ENCODE results near the gene TVP23B. TPM values are rescaled to one million over a fixed set of nuclear protein-coding genes. Genes with fewer than 3 reads are reported as not detected.
"Not testable (repeated sequence)": the region's sequence is repeated elsewhere in the genome, so short reads cannot be mapped to it uniquely, and the experiment has no call there.

TVP23B gene
- total RNA-seq, 1 experiment from 2014 or later = 36.4 TPM

DNA sequence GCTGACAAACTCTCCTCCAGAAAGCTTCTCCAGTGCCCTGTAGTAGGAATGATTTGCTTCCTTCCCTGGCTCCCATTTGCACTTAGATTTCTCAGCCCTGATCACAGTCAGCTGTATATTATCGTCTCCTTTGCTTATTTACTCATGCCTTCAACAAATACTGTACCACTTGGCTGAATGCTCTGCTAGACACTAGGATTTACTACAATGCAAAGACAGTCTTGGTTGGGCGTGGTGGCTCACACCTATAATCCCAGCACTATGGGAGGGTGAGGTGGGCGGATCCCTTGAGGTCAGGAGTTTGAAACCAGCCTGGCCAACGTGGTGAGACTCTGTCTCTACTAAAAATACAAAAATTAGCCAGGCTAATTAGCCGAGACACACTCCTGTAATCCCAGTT is 5.9 kb downstream of the TVP23B start:
- DNase-seq (ENCODE audit: low read depth) = not testable (repeated sequence)

DNA sequence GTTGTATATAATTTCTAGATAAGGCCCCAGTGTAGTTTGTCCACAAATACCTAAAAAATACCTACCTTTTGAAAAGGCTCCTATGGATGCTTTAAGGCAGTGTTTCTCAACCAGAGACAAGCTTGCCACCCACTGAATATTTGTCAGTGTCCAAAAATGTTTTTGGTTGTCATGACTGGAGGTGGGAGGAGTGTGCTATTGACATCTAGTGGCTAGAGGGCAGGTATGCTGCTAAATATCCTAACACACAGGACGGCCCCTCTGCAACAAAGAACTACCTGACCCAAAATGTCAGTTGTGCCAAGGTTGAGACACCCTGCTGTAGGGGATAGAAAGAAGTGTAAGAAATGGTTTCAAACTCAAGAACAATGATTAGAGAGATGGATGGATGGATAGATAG is 10.4 kb downstream of the TVP23B start:
- DNase-seq (ENCODE audit: low read depth) = not testable (repeated sequence)

DNA sequence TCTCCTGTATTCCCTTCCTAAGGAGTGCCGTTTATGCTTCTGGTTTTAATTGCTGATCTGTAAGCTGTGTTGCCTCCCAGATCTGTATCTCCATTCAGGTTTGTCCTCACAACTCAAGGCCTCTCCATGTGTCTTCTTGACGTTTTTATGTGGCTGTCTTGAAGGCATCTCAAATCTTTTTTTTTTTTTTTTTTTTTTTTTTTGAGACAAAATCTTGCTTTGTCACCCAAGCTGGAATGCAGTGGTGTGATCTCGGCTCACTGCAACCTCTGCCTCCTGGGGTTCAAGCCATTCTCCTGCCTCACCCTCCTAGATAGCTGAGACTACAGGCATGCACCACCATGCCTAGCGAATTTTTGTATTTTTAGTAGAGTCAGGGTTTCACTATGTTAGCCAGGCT is 13.9 kb downstream of the TVP23B start:
- peak; percentile 16 for DNase-seq (ENCODE audit: low read depth)

- not testable (repeated sequence) for DNase-seq (ENCODE audit: low read depth)
Observed at GRCh38 chr17:18796887-18797286, 15.9 kb downstream of the TVP23B start.

DNA sequence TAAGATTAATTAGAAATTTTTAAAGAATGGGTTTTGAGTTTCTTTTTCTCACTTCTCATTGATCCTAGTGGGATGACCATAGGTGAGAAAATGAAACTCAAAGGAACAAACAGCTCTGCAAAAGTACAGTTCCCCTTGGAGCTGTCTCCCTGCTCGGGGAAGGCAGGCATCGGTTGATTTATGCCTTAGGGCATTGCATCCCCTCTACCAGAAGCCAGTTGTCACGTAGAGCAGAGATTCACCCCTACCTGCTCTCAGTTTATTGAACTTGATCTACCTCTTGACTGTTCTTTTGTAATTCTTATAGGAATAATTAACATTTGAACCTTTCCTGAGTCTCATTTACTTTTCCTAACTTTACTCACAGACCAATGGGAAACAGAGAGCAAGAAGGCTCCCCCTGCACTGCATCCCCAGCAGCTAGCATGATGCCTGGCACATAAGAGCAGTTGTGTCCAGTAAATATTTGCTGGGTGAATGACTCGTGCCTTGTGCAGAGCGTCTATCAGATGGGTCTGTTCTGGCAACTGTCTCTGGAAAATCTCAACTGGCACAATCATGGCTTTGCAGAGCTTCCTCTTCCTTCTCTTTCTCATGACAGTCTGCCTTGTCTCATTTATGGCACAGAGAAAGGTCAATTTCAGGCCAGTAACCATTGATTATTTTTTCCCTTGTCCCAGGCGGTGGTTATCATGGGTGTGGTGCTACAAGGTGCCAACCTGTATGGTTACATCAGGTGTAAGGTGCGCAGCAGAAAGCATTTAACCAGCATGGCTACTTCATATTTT is 22.7 kb downstream of the TVP23B start:
- not testable (repeated sequence) for DNase-seq (ENCODE audit: low read depth)

- not testable (repeated sequence) for DNase-seq (ENCODE audit: low read depth)
Observed at GRCh38 chr17:18815924-18816323, 34.9 kb downstream of the TVP23B start.

GRCh38 chr17:18816489-18817371 is 35.7 kb downstream of the TVP23B start:
- peak; percentile 53 for DNase-seq (ENCODE audit: low read depth)

GRCh38 chr17:18821430-18821829 is 40.4 kb downstream of the TVP23B start:
- DNase-seq (ENCODE audit: low read depth) = peak; percentile 12

DNA sequence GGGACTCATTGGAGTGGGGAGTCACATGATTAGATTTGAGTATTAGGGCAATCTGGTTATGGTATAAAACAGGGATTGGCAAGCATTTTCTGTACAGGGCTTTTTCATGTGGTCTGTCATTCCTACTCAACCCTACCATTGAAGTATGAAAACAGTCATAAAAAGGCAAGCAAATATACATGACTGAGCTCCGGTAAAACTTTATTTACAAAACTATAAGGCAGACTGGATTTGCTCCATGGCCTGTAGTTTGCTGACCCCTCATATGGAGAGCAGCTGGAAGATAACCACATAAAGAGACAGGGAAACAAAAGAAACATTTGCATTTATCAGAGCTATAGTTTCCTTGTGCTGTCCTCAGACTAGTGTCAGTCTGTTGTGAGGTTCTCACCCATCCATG is 46.6 kb downstream of the TVP23B start:
- DNase-seq (ENCODE audit: low read depth) = not testable (repeated sequence)

- peak; percentile 0 for DNase-seq (ENCODE audit: low read depth)
Observed at GRCh38 chr17:18848501-18848900, 67.5 kb downstream of the TVP23B start.

DNA sequence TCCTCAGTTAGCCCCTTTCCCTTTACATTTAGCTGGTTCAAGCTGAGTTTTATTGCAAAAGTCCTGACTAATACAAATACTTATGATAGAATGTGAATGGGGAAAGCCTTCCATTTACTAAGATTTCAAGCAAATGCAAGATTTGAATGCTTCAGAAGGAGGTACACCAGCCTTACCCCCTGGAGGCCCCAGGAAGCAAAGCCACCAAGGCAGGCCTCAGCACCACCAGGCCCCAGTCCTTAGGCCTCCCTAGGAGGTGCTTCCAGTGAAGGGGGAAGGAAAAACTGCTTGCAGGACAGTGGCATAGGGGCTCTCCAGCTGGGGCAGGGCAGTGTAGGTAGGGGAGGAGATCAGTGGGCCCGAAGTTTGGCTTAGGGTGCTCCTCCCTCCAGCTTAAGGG is 69.7 kb downstream of the TVP23B start:
- no peak for DNase-seq (ENCODE audit: low read depth)

- DNase-seq (ENCODE audit: low read depth) = no peak
Observed at GRCh38 chr17:18851201-18851600, 70.2 kb downstream of the TVP23B start.

DNA sequence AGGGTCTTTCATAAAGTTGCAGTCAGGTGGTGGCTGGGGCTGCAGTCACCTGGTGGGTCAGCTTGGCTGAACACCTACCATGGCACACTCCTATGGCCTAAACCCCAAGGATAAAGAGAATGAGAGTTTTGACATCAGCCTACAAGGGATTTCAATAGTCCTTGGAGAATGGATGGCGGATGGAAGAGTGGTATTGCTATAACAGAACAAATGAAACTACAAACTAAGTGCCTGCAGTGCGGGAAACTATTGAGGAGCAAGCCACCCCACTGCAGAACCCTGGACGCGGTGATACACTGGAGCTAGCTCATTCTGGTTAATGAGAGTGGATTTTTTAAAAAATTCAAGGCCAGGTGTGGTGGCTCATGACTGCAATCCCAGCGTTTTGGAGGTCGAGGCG is 74.0 kb downstream of the TVP23B start:
- DNase-seq (ENCODE audit: low read depth) = no peak

GRCh38 chr17:18855831-18856569 is 75.0 kb downstream of the TVP23B start:
- DNase-seq (ENCODE audit: low read depth) = peak; percentile 93

Other genes with a start within 250 kb of the TVP23B start
- not detected in 2 replicates for gene TBC1D28, start 136.8 kb upstream of the TVP23B start, total RNA-seq (2014; rRNA removed; shearing (Covaris generic))
- 2.7 and 3.0 TPM in 2 replicates for gene FOXO3B, start 98.9 kb upstream of the TVP23B start, total RNA-seq (2014; rRNA removed; shearing (Covaris generic))
- not detected in 2 replicates for gene FBXW10, start 37.1 kb upstream of the TVP23B start, total RNA-seq (2014; rRNA removed; shearing (Covaris generic))
- gene PRPSAP2, start 76.9 kb downstream of the TVP23B start, total RNA-seq (2014; rRNA removed; shearing (Covaris generic)) = 34.4 and 49.2 TPM in 2 replicates
- gene SLC5A10, start 171.0 kb downstream of the TVP23B start, total RNA-seq (2014; rRNA removed; shearing (Covaris generic)) = not detected in 2 replicates
- gene FAM83G, start 223.6 kb downstream of the TVP23B start, total RNA-seq (2014; rRNA removed; shearing (Covaris generic)) = 20.2 and 21.0 TPM in 2 replicates

Measured in HT1080 (cell line).